ENCODE measurements around the gene EIF3F.

Gene EIF3F

GRCh38 chr11:8018484-8019313, 31.6 kb downstream of the EIF3F start:
- FAIRE-seq = no peak
- peak; percentile 67 for DNase-seq (ENCODE audit: insufficient read length, low spot score)
- TF ChIP-seq PAX5 (IDR thresholded peaks at IDR 0.05; ENCODE audit: insufficient read depth, low read length, severe bottlenecking) (no peak), SPI1 (IDR thresholded peaks at IDR 0.05; ENCODE audit: low read depth, low read length) (no peak), POLR2AphosphoS5 (IDR thresholded peaks at IDR 0.05; ENCODE audit: low read depth, low read length) (no peak), TAF1 (IDR thresholded peaks at IDR 0.05; ENCODE audit: low read depth, low read length) (no peak), POLR2A (IDR thresholded peaks at IDR 0.05; ENCODE audit: low read depth, low read length) (no peak)

- no peak for FAIRE-seq
- no peak for TF ChIP-seq TAF1 (IDR thresholded peaks at IDR 0.05; ENCODE audit: low read depth, low read length)
- TF ChIP-seq POU2F2 (IDR thresholded peaks at IDR 0.05; ENCODE audit: low read depth, low read length) = no peak
- TF ChIP-seq SPI1 (IDR thresholded peaks at IDR 0.05; ENCODE audit: low read depth, low read length) = no peak
- TF ChIP-seq PAX5 (IDR thresholded peaks at IDR 0.05; ENCODE audit: insufficient read depth, low read length, severe bottlenecking) = no peak
- TF ChIP-seq POLR2AphosphoS5 (IDR thresholded peaks at IDR 0.05; ENCODE audit: low read depth, low read length) = no peak
- no peak for TF ChIP-seq POLR2A (IDR thresholded peaks at IDR 0.05; ENCODE audit: low read depth, low read length)
- DNase-seq (ENCODE audit: insufficient read length, low spot score) = peak; percentile 41
Measured at GRCh38 chr11:8019314-8020243, 32.4 kb downstream of the EIF3F start.

GRCh38 chr11:8020244-8020597, 33.1 kb downstream of the EIF3F start:
- DNase-seq (ENCODE audit: insufficient read length, low spot score) (no peak), FAIRE-seq (no peak)
- TF ChIP-seq TAF1 (IDR thresholded peaks at IDR 0.05; ENCODE audit: low read depth, low read length) (no peak), PAX5 (IDR thresholded peaks at IDR 0.05; ENCODE audit: insufficient read depth, low read length, severe bottlenecking) (no peak), POU2F2 (IDR thresholded peaks at IDR 0.05; ENCODE audit: low read depth, low read length) (no peak), POLR2A (IDR thresholded peaks at IDR 0.05; ENCODE audit: low read depth, low read length) (no peak), POLR2AphosphoS5 (IDR thresholded peaks at IDR 0.05; ENCODE audit: low read depth, low read length) (no peak), SPI1 (IDR thresholded peaks at IDR 0.05; ENCODE audit: low read depth, low read length) (no peak)

GRCh38 chr11:8021920-8022319, 34.8 kb downstream of the EIF3F start:
- no peak for TF ChIP-seq PAX5 (IDR thresholded peaks at IDR 0.05; ENCODE audit: insufficient read depth, low read length, severe bottlenecking)
- no peak for TF ChIP-seq TAF1 (IDR thresholded peaks at IDR 0.05; ENCODE audit: low read depth, low read length)
- TF ChIP-seq SPI1 (IDR thresholded peaks at IDR 0.05; ENCODE audit: low read depth, low read length) = no peak
- TF ChIP-seq POLR2A (IDR thresholded peaks at IDR 0.05; ENCODE audit: low read depth, low read length) = no peak
- no peak for TF ChIP-seq POU2F2 (IDR thresholded peaks at IDR 0.05; ENCODE audit: low read depth, low read length)
- no peak for TF ChIP-seq POLR2AphosphoS5 (IDR thresholded peaks at IDR 0.05; ENCODE audit: low read depth, low read length)
- FAIRE-seq (no peak), DNase-seq (ENCODE audit: insufficient read length, low spot score) (no peak)

GRCh38 chr11:8022876-8023275, 35.7 kb downstream of the EIF3F start:
- TF ChIP-seq POLR2AphosphoS5 (IDR thresholded peaks at IDR 0.05; ENCODE audit: low read depth, low read length) (no peak), POLR2A (IDR thresholded peaks at IDR 0.05; ENCODE audit: low read depth, low read length) (no peak), SPI1 (IDR thresholded peaks at IDR 0.05; ENCODE audit: low read depth, low read length) (no peak), POU2F2 (IDR thresholded peaks at IDR 0.05; ENCODE audit: low read depth, low read length) (no peak), PAX5 (IDR thresholded peaks at IDR 0.05; ENCODE audit: insufficient read depth, low read length, severe bottlenecking) (no peak), TAF1 (IDR thresholded peaks at IDR 0.05; ENCODE audit: low read depth, low read length) (no peak)
- DNase-seq (ENCODE audit: insufficient read length, low spot score) (no peak), FAIRE-seq (no peak)

- no peak for DNase-seq (ENCODE audit: insufficient read length, low spot score)
- FAIRE-seq = no peak
- TF ChIP-seq TAF1 (IDR thresholded peaks at IDR 0.05; ENCODE audit: low read depth, low read length) = no peak
- TF ChIP-seq POLR2A (IDR thresholded peaks at IDR 0.05; ENCODE audit: low read depth, low read length) = no peak
- no peak for TF ChIP-seq SPI1 (IDR thresholded peaks at IDR 0.05; ENCODE audit: low read depth, low read length)
Measured at GRCh38 chr11:8023831-8024555, 36.9 kb downstream of the EIF3F start.

GRCh38 chr11:8025123-8025522, 38.0 kb downstream of the EIF3F start:
- TF ChIP-seq SPI1 (IDR thresholded peaks at IDR 0.05; ENCODE audit: low read depth, low read length) = no peak
- TF ChIP-seq POU2F2 (IDR thresholded peaks at IDR 0.05; ENCODE audit: low read depth, low read length) = no peak
- no peak for TF ChIP-seq POLR2A (IDR thresholded peaks at IDR 0.05; ENCODE audit: low read depth, low read length)
- no peak for TF ChIP-seq POLR2AphosphoS5 (IDR thresholded peaks at IDR 0.05; ENCODE audit: low read depth, low read length)
- TF ChIP-seq PAX5 (IDR thresholded peaks at IDR 0.05; ENCODE audit: insufficient read depth, low read length, severe bottlenecking) = no peak
- no peak for TF ChIP-seq TAF1 (IDR thresholded peaks at IDR 0.05; ENCODE audit: low read depth, low read length)
- FAIRE-seq (no peak), DNase-seq (ENCODE audit: insufficient read length, low spot score) (no peak)

GRCh38 chr11:8025816-8026215, 38.7 kb downstream of the EIF3F start:
- no peak for FAIRE-seq
- DNase-seq (ENCODE audit: insufficient read length, low spot score) = no peak
- TF ChIP-seq TAF1 (IDR thresholded peaks at IDR 0.05; ENCODE audit: low read depth, low read length) (no peak), PAX5 (IDR thresholded peaks at IDR 0.05; ENCODE audit: insufficient read depth, low read length, severe bottlenecking) (no peak), POLR2AphosphoS5 (IDR thresholded peaks at IDR 0.05; ENCODE audit: low read depth, low read length) (no peak), SPI1 (IDR thresholded peaks at IDR 0.05; ENCODE audit: low read depth, low read length) (no peak), POLR2A (IDR thresholded peaks at IDR 0.05; ENCODE audit: low read depth, low read length) (no peak), POU2F2 (IDR thresholded peaks at IDR 0.05; ENCODE audit: low read depth, low read length) (no peak)

- DNase-seq (ENCODE audit: insufficient read length, low spot score) = no peak
- TF ChIP-seq POU2F2 (IDR thresholded peaks at IDR 0.05; ENCODE audit: low read depth, low read length) (no peak), PAX5 (IDR thresholded peaks at IDR 0.05; ENCODE audit: insufficient read depth, low read length, severe bottlenecking) (no peak), TAF1 (IDR thresholded peaks at IDR 0.05; ENCODE audit: low read depth, low read length) (no peak), SPI1 (IDR thresholded peaks at IDR 0.05; ENCODE audit: low read depth, low read length) (no peak), POLR2AphosphoS5 (IDR thresholded peaks at IDR 0.05; ENCODE audit: low read depth, low read length) (no peak), POLR2A (IDR thresholded peaks at IDR 0.05; ENCODE audit: low read depth, low read length) (no peak)
- no peak for FAIRE-seq
Measured at GRCh38 chr11:8026982-8027381, 39.8 kb downstream of the EIF3F start.

Measured in GM12891 (cell line).